CD1c-positive myeloid dendritic cell (primary cell): Measurements from ENCODE around the gene RTTN.
"Not testable (repeated sequence)": the region's sequence is repeated elsewhere in the genome, so short reads cannot be mapped to it uniquely, and the experiment has no call there.

Source experiments
- DNase-seq: peaks from one replicate; pipeline ENCODE4 v3.0.0-alpha.2; 2016; ENCODE audit errors: extremely low spot score

RTTN gene

GRCh38 chr18:70205421-70206397, at the start of gene RTTN:
Gene RTTN (minus strand): TSS chr18:70205687. CDS start chr18:70205658, 29 bp downstream.
- DNase-seq, result peak; percentile 95

GRCh38 chr18:70250781-70251180, 45.3 kb upstream of the RTTN start:
- DNase-seq, result no peak

GRCh38 chr18:70249861-70250260, 44.4 kb upstream of the RTTN start:
- not testable (repeated sequence) for DNase-seq

GRCh38 chr18:70249118-70249517, 43.6 kb upstream of the RTTN start:
- DNase-seq, result no peak

GRCh38 chr18:70246061-70246466, 40.6 kb upstream of the RTTN start:
- no peak for DNase-seq

GRCh38 chr18:70243131-70243929, 37.8 kb upstream of the RTTN start:
- no peak for DNase-seq

GRCh38 chr18:70236921-70237320, 31.4 kb upstream of the RTTN start:
- not testable (repeated sequence) for DNase-seq

GRCh38 chr18:70235478-70235877, 30.0 kb upstream of the RTTN start:
- no peak for DNase-seq

- peak; percentile 40 for DNase-seq
These were observed 29.4 kb upstream of the RTTN start for GRCh38 chr18:70234667-70235459.

- no peak for DNase-seq
These were observed 28.5 kb upstream of the RTTN start for GRCh38 chr18:70233974-70234373.

GRCh38 chr18:70232261-70232660, 26.8 kb upstream of the RTTN start:
- DNase-seq, result no peak

GRCh38 chr18:70229639-70230038, 24.2 kb upstream of the RTTN start:
- no peak for DNase-seq

- DNase-seq, result peak; percentile 81
These were observed 23.0 kb upstream of the RTTN start for GRCh38 chr18:70228536-70228935.

- DNase-seq, result no peak
These were observed 22.0 kb upstream of the RTTN start for GRCh38 chr18:70227438-70227837.

GRCh38 chr18:70221915-70222278, 16.4 kb upstream of the RTTN start:
- DNase-seq, result no peak

GRCh38 chr18:70221156-70221914, 15.8 kb upstream of the RTTN start:
- no peak for DNase-seq

GRCh38 chr18:70220628-70221027, 15.1 kb upstream of the RTTN start:
- no peak for DNase-seq

GRCh38 chr18:70219688-70220087, 14.2 kb upstream of the RTTN start:
- DNase-seq, result no peak

- no peak for DNase-seq
These were observed 11.3 kb upstream of the RTTN start for GRCh38 chr18:70216788-70217187.

GRCh38 chr18:70207181-70207580, 1.7 kb upstream of the RTTN start:
- no peak for DNase-seq

- DNase-seq, result no peak
These were observed 5.2 kb downstream of the RTTN start for GRCh38 chr18:70200286-70200685.
